ENCODE results near the gene KCTD14. TPM values are rescaled to one million over a fixed set of nuclear protein-coding genes. Genes with fewer than 3 reads are reported as not detected.
"Not testable (repeated sequence)": the region's sequence is repeated elsewhere in the genome, so short reads cannot be mapped to it uniquely, and the experiment has no call there.

KCTD14 gene
- total RNA-seq, 4 donors from 2014 or later = 11.6 to 23.7 (median 14.4) TPM

DNA sequence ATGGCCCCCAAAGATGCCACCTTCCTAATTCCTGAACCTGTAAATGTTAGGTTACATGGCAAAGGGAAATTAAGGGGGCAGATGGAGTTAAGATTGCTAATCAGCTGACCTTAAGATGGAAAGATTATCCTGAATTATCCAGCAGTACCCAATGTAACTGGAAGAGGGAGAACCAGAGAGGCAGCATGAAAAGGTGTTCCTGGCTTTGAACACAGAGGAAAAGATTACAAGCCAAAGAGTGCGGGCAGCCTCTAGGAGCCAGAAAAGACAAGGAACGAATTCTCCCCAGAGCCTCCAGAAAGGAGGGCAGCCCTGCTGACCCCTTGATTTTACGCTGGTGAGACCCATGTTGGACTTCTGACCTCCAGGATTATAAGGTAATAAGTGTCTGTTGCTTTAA, 25.5 kb upstream of the KCTD14 start:
- 88 to 93% methylated on average over 3 of the region's 3 CpGs for WGBS, 2 donors
- TF ChIP-seq POLR2A (IDR thresholded peaks at IDR 0.05) = no peak
- TF ChIP-seq, protein P1, sequence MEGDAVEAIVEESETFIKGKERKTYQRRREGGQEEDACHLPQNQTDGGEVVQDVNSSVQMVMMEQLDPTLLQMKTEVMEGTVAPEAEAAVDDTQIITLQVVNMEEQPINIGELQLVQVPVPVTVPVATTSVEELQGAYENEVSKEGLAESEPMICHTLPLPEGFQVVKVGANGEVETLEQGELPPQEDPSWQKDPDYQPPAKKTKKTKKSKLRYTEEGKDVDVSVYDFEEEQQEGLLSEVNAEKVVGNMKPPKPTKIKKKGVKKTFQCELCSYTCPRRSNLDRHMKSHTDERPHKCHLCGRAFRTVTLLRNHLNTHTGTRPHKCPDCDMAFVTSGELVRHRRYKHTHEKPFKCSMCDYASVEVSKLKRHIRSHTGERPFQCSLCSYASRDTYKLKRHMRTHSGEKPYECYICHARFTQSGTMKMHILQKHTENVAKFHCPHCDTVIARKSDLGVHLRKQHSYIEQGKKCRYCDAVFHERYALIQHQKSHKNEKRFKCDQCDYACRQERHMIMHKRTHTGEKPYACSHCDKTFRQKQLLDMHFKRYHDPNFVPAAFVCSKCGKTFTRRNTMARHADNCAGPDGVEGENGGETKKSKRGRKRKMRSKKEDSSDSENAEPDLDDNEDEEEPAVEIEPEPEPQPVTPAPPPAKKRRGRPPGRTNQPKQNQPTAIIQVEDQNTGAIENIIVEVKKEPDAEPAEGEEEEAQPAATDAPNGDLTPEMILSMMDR (IDR thresholded peaks at IDR 0.05) = no peak
- Histone ChIP-seq H3K27me3 (no peaks in the 10 kb centered on the region), H3K27ac (no peak overlapping the region), H3K36me3 (no peaks in the 10 kb centered on the region), H3K4me1 (peaks cover 8 to 34% of the 10 kb centered on the region in 2 donors), H3K9me3 (no peaks in the 10 kb centered on the region), H3K4me3 (replicated peaks in 1 of 3) (no peak overlapping the region)
- intact Hi-C loops (cut with DNase I) = no loop called here
- DNase-seq = no peak

DNA sequence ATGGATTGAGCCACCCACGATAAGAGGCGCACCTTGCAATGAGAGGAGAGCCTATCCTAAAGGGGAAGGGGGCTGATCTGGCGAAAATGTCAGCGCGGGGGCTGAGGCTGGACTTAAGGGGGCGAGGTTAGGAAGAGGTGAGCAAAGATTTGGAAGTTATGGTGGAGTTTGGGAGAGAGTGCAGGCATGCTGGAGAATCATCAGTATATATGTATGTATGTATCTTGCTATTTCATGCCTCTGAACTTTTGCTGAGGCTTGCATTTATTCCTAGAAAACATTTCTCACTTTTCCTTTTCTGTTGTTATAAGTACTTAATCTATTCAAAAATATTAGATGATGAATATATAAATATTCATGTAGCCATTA, 23.4 kb upstream of the KCTD14 start:
- intact Hi-C loops (cut with DNase I) = no loop called here
- Histone ChIP-seq H3K36me3 (no peaks in the 10 kb centered on the region), H3K27ac (peak overlapping the region in 2 of 3 donors; percentile 40 to 82), H3K4me1 (peaks cover 8 to 30% of the 10 kb centered on the region in 2 donors), H3K9me3 (no peaks in the 10 kb centered on the region), H3K4me3 (replicated peaks in 1 of 3) (no peak overlapping the region), H3K27me3 (no peaks in the 10 kb centered on the region)
- TF ChIP-seq, protein P1 (IDR thresholded peaks at IDR 0.05) = no peak
- TF ChIP-seq POLR2A (IDR thresholded peaks at IDR 0.05) = no peak
- DNase-seq = no peak
- WGBS, 2 donors = 16 to 30% methylated on average over 6 of the region's 6 CpGs

DNA sequence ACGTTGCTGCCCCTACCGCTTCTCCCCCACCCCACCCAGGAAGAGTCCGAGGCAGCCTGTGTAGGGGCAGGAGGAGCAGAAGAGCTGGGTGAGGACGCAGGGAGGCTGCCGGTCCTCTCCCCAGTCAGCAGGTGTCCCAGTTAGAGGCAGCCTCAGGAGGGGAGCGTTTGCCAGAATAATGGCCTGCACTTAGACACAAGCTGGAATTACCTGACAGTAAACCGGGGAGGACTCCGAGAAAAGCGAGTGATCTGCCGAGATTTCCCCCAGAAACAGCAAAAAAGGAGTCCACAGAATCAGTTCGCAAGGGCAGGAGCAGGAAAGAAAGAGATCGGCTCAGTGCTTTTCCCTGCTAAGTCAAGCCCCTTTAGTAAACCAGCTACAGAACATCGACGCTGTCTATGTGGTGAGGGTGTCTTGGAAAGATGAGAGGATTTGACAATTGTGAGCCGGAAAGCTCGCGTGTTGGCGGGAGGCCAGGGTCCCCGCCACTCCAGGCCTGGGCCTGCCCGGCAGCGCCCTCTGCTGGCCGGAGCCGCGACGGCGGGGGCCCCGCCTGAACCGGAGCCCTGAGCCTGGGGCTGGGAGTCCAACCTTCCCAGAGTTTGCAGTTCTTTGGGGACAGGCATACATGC, 22.9 kb upstream of the KCTD14 start:
- WGBS, 2 donors = 4 to 5% methylated on average over 25 to 28 of the region's 28 CpGs
- TF ChIP-seq, protein P1 (IDR thresholded peaks at IDR 0.05) = peak; percentile 75 to 99 (median 97)
- TF ChIP-seq POLR2A (IDR thresholded peaks at IDR 0.05) = no peak
- peak overlapping the region in 2 of 3 donors; percentile 35 to 40 for H3K4me3 ChIP-seq (replicated peaks in 1 of 3)
- H3K4me1 ChIP-seq = peaks cover 8 to 29% of the 10 kb centered on the region in 2 donors
- intact Hi-C loops (cut with DNase I) = no loop called here
- peak overlapping the region; percentile 40 to 82 (median 73) for H3K27ac ChIP-seq
- no peaks in the 10 kb centered on the region for H3K36me3 ChIP-seq
- H3K27me3 ChIP-seq = no peaks in the 10 kb centered on the region
- peak; percentile 86 to 87 for DNase-seq
- H3K9me3 ChIP-seq = no peaks in the 10 kb centered on the region

DNA sequence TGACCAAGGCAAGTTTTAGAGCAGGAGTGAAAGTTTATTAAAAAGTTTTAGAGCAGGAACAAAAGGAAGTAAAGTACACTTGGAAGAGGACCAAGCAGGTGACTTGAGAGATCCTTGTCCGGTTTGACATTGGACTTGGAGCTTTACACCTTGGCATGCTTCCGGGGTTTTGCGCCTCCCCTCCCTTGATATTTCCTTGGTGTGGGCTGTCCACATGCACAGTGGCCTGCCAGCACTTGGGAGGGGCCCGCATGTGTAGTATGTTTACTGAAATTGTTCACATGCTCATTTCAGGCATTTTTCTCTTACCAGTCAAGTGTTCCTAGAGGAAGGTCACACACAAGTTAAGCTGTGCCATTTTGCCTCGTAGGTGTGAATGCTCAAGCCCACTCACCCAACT, 21.6 kb upstream of the KCTD14 start:
- no peak for TF ChIP-seq POLR2A (IDR thresholded peaks at IDR 0.05)
- TF ChIP-seq, protein P1 (IDR thresholded peaks at IDR 0.05) = no peak
- H3K27ac ChIP-seq = no peak overlapping the region
- WGBS, 2 donors = 34 to 62% methylated on average over 5 of the region's 5 CpGs
- no peaks in the 10 kb centered on the region for H3K27me3 ChIP-seq
- peak; percentile 21 to 72 for DNase-seq
- no peaks in the 10 kb centered on the region for H3K9me3 ChIP-seq
- H3K36me3 ChIP-seq = no peaks in the 10 kb centered on the region
- no peak overlapping the region for H3K4me3 ChIP-seq (replicated peaks in 1 of 3)
- H3K4me1 ChIP-seq = peaks cover 20 to 34% of the 10 kb centered on the region in 2 donors
- intact Hi-C loops (cut with DNase I) = no loop called here

DNA sequence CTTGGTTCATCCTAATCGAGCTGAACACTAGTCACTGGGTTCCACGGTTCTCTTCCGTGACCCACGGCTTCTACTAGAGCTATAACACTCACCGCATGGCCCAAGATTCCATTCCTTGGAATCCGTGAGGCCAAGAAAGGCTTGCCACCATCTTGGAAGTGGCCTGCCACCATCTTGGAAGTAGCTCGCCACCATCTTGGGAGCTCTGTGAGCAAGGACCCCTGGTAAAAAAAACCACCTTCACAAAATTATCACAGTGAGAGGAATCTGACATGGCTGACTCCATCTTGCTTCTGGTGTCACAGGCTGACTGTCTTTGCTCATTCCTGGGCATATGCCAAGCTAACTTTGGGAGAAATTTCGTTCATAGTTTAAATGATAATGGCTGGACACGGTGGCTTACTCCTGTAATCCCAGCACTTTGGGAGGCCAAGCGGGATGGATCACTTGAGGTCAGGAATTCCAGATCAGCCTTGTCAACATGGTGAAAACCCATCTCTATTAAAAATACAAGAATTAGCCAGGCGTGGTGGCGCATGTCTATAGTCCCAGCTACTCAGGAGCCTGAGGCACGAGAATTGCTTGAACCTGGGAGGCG, 18.9 kb upstream of the KCTD14 start:
- Histone ChIP-seq H3K36me3 (no peaks in the 10 kb centered on the region), H3K9me3 (no peaks in the 10 kb centered on the region), H3K4me3 (replicated peaks in 1 of 3) (no peak overlapping the region), H3K27ac (no peak overlapping the region), H3K27me3 (no peaks in the 10 kb centered on the region), H3K4me1 (peaks cover 14 to 39% of the 10 kb centered on the region in 2 donors)
- DNase-seq = peak; percentile 15 to 45
- intact Hi-C loops (cut with DNase I) = no loop called here
- whole genome bisulfite sequencing, 2 donors = 82 to 89% methylated on average over 14 of the region's 14 CpGs
- TF ChIP-seq, protein P1 (IDR thresholded peaks at IDR 0.05) = no peak
- TF ChIP-seq POLR2A (IDR thresholded peaks at IDR 0.05) = no peak

DNA sequence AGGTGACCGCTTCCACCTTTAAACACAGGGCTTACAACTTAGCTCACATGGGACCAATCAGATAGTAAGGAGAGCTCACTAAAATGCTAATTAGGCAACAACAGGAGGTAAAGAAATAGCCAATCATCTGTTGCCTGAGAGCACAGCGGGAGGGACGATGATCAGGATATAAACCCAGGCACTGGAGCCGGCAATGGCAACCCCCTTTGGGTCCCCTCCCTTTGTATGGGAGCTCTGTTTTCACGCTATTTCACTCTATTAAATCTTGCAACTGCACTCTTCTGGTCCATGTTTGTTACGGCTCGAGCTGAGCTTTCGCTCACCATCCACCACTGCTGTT, 18.3 kb upstream of the KCTD14 start:
- H3K4me1 ChIP-seq = peaks cover 14 to 37% of the 10 kb centered on the region in 2 donors
- WGBS, 2 donors = 95 to 98% methylated on average over 8 of the region's 8 CpGs
- H3K4me3 ChIP-seq (replicated peaks in 1 of 3); H3K9me3 ChIP-seq; intact Hi-C loops (cut with DNase I); H3K27ac ChIP-seq; H3K27me3 ChIP-seq; DNase-seq; H3K36me3 ChIP-seq: not testable (repeated sequence)
